ENCODE measurements around the gene FBXO8. TPM values are rescaled to one million over a fixed set of nuclear protein-coding genes. Genes with fewer than 3 reads are reported as not detected.

Gene FBXO8
- total RNA-seq, 1 donor from 2014 or later = 35.0 TPM

- DNase-seq = peak; percentile 13
These were observed 76.1 kb downstream of the FBXO8 start for GRCh38 chr4:174207367-174207766.

- no peak for DNase-seq
These were observed 79.2 kb downstream of the FBXO8 start for GRCh38 chr4:174204164-174204831.

- DNase-seq = no peak
These were observed 81.6 kb downstream of the FBXO8 start for GRCh38 chr4:174201871-174202270.

- DNase-seq = no peak
These were observed 83.7 kb downstream of the FBXO8 start for GRCh38 chr4:174199735-174200134.

GRCh38 chr4:174198828-174199227 lies 84.6 kb downstream of the FBXO8 start:
- no peak for DNase-seq

- no peak for DNase-seq
These were observed 85.1 kb downstream of the FBXO8 start for GRCh38 chr4:174198396-174198795.

- DNase-seq = no peak
These were observed 89.8 kb downstream of the FBXO8 start for GRCh38 chr4:174193438-174194374.

GRCh38 chr4:174192943-174193342 lies 90.5 kb downstream of the FBXO8 start:
- DNase-seq = no peak

GRCh38 chr4:174190832-174191500 lies 92.5 kb downstream of the FBXO8 start:
- no peak for DNase-seq

- DNase-seq = no peak
These were observed 94.0 kb downstream of the FBXO8 start for GRCh38 chr4:174189392-174190015.

Other genes with a start within 250 kb of the FBXO8 start
- gene CEP44, start 244 bp upstream of the FBXO8 start, total RNA-seq = 30.7 TPM
- gene HPGD, start 238.8 kb upstream of the FBXO8 start, total RNA-seq = 34.6 TPM